Measurements from ENCODE around the gene FIP1L1.
"Not testable (repeated sequence)": the region's sequence is repeated elsewhere in the genome, so short reads cannot be mapped to it uniquely, and the experiment has no call there.

FIP1L1 gene

DNA sequence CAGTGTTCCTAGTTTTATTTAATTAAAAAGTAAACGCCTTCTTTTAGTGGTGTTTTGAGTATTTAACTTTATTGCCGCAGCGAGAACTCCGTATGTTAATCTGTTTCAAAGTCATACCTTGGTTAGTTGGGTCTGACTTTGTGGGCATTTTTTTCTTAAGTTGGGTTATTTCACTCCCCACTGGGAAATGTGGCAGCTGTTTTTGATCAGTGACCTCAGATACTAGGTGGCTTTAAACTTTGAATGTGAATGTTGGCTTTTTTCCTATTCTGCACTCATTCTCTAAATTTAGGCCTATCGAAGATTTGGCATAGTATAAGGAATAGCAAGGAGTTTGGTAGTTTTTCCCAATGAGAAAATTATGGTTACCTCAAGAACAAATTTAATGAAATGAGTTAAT is 85.9 kb downstream of the FIP1L1 start:
- no peak for DNase-seq (ENCODE audit: low read depth, low spot score)
- no peak overlapping the region for H3K4me3 ChIP-seq (ENCODE audit: low read depth, low read length)
- in situ Hi-C loops (cut with HindIII; ENCODE audit: low sequenced_read_pairs) = no loop called here
- TF ChIP-seq CTCF (IDR thresholded peaks at IDR 0.05; ENCODE audit: low read depth, low read length) = no peak

DNA sequence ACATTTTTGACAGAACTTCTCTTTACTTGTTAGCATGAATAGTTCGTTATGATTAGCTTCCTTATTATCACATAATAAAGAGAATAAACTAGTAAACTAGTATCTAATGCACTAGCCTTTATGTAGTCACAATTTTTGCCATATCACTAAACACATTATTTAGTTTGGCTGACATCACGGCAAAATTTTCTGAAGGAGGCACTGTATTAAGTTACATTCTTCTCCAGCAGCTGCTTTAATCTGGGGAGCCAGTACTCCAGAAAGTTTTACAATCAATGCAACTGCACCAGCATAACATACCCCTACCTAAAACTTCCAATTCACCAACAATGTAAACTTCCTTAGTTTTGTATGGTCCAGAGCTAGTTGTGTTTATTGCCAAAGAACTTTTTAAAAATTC is 87.8 kb downstream of the FIP1L1 start:
- DNase-seq (ENCODE audit: low read depth, low spot score) = no peak
- H3K4me3 ChIP-seq (ENCODE audit: low read depth, low read length) = no peak overlapping the region
- in situ Hi-C loops (cut with HindIII; ENCODE audit: low sequenced_read_pairs) = no loop called here
- no peak for TF ChIP-seq CTCF (IDR thresholded peaks at IDR 0.05; ENCODE audit: low read depth, low read length)

GRCh38 chr4:53465891-53466290 is 88.5 kb downstream of the FIP1L1 start:
- no peak for TF ChIP-seq CTCF (IDR thresholded peaks at IDR 0.05; ENCODE audit: low read depth, low read length)
- in situ Hi-C loops (cut with HindIII; ENCODE audit: low sequenced_read_pairs) = no loop called here
- DNase-seq (ENCODE audit: low read depth, low spot score) = no peak
- no peak overlapping the region for H3K4me3 ChIP-seq (ENCODE audit: low read depth, low read length)

- DNase-seq (ENCODE audit: low read depth, low spot score); in situ Hi-C loops (cut with HindIII; ENCODE audit: low sequenced_read_pairs); H3K4me3 ChIP-seq (ENCODE audit: low read depth, low read length): not testable (repeated sequence)
Measured at GRCh38 chr4:53466576-53466975, 89.1 kb downstream of the FIP1L1 start.

DNA sequence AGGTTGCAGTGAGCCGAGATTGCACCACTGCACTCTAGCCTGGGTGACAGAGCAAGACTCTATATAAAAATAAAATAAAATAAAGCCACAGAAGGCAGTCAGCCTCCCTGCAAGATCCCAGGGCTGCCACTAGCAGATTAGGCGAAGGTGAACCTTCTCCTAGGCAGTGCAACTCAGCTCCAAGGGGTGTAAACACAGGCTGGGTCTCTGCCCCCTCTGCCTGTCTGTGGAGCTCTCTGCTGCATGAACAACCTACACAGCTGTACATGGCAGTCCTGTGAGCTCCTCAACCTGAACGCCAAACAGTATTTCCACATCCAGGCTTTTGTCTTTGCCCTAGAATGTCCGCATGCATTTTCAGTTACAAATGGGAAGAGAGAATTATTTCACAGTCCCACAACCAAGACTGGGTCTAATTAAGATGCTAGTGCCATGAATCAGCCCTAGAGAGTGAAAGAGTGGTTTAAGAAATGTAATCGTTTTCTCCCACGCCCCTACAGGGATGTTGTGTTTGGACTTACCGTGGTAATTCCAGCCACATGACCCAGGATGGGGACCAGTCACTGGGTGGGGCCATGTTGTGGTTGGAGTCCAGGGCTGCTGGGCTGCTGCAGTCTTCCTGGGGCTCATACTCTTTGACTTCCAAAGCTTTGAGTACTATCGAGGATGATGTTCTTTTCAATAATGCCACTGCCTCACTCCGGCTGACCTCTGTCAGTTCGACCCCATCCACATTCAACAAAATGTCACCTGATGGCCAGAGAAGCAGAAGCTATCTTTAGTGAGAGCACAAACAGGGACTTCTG is 99.0 kb downstream of the FIP1L1 start:
- in situ Hi-C loops (cut with HindIII; ENCODE audit: low sequenced_read_pairs) = loop anchor here (25.0 kb wide), 1 partner anchor 436 kb away; no protein-coding TSS in a partner anchor
- TF ChIP-seq CTCF (IDR thresholded peaks at IDR 0.05; ENCODE audit: low read depth, low read length) = no peak
- no peak overlapping the region for H3K4me3 ChIP-seq (ENCODE audit: low read depth, low read length)
- peak; percentile 98 for DNase-seq (ENCODE audit: low read depth, low spot score)

DNA sequence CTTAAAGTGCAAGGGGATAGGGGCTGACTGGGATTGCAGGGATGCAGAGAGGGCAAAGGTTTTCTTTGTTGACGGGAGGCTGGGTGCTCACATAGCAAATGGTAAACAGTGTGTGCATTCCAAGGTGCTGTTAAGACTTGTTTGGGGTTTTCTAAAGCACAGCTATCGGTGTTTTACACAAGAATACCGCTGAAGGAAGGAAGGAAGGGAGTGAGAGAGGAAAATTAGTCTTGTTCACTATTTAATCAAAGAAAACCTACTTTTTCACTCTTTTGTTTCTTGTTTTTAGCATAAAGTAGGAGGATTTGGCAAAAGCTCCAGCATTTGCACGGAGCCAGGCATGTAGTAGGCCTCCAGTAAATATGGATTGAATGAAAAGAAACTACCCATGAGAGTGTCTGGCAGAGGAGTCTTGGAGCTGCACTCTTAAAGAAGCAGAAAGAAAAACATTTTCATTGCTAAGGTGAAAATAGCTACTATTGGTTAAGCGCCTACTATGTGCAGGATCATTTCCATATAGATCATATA is 99.7 kb downstream of the FIP1L1 start:
- DNase-seq (ENCODE audit: low read depth, low spot score) = no peak
- in situ Hi-C loops (cut with HindIII; ENCODE audit: low sequenced_read_pairs) = loop anchor here (25.0 kb wide), 1 partner anchor 435 kb away; no protein-coding TSS in a partner anchor
- TF ChIP-seq CTCF (IDR thresholded peaks at IDR 0.05; ENCODE audit: low read depth, low read length) = no peak
- H3K4me3 ChIP-seq (ENCODE audit: low read depth, low read length) = no peak overlapping the region

- no peak for TF ChIP-seq CTCF (IDR thresholded peaks at IDR 0.05; ENCODE audit: low read depth, low read length)
- no peak for DNase-seq (ENCODE audit: low read depth, low spot score)
- in situ Hi-C loops (cut with HindIII; ENCODE audit: low sequenced_read_pairs) = loop anchor here (25.0 kb wide), 1 partner anchor 435 kb away; no protein-coding TSS in a partner anchor
Measured at GRCh38 chr4:53477636-53478035, 100.2 kb downstream of the FIP1L1 start.

More at GRCh38 chr4:53477636-53478035, 100.2 kb downstream of the FIP1L1 start:
- H3K4me3 ChIP-seq (ENCODE audit: low read depth, low read length) = no peak overlapping the region

Measured in astrocyte of the spinal cord (primary cell).